OCI-LY7 (cell line): ENCODE results near the gene CCDC91. TPM values are rescaled to one million over a fixed set of nuclear protein-coding genes. Genes with fewer than 3 reads are reported as not detected.

Experiments used
- BruUV-seq: library from RNA; stranded (reverse); fragments of 400-500 nt; replicated peaks from 2 replicates; lab custom pipeline; 2021; lab: Mats Ljungman, UMichigan
- CTCF ChIA-PET: fragments of 300-600 bp; sonication (Branson Sonifier 250); formaldehyde crosslinking; loops from one replicate; lab custom pipeline; 2022; ENCODE audit warnings: antibody characterized with exemption; ENCODE audit not compliant: unreplicated experiment; lab: Charles Lee
- POLR2A ChIA-PET: fragments of 300-600 bp; sonication (Branson Sonifier 250); formaldehyde crosslinking; loops from one replicate; lab custom pipeline; 2022; ENCODE audit warnings: antibody characterized with exemption; lab: Charles Lee
- DNase-seq: peaks from one replicate; pipeline ENCODE4 v3.0.0-alpha.2; 2015; ENCODE audit warnings: low spot score
- H2AFZ ChIP-seq: fragments of 200-600 bp; sonication (generic), shearing (Covaris generic); 2 replicates; pipeline ENCODE4 v1.6.1; 2014; ENCODE audit warnings: mild to moderate bottlenecking, antibody characterized with exemption, low read length, moderate library complexity
- H3K27ac ChIP-seq: fragments of 200-600 bp; sonication (generic); 2 replicates; pipeline ENCODE4 v1.5.1; 2014; ENCODE audit warnings: mixed run types, low read depth, mild to moderate bottlenecking, moderate library complexity, low read length, inconsistent platforms; ENCODE audit not compliant: poor library complexity, severe bottlenecking
- H3K36me3 ChIP-seq: fragments of 200-600 bp; sonication (generic); 2 replicates; pipeline ENCODE4 v1.6.1; 2014; ENCODE audit warnings: mild to moderate bottlenecking, antibody characterized with exemption, low read length, moderate library complexity, mixed read lengths; ENCODE audit not compliant: insufficient read depth
- H3K4me1 ChIP-seq: fragments of 200-600 bp; sonication (generic); 2 replicates; pipeline ENCODE4 v1.5.1; 2014; ENCODE audit warnings: mild to moderate bottlenecking, low read length; ENCODE audit not compliant: insufficient read depth, poor library complexity, severe bottlenecking
- H3K4me2 ChIP-seq: fragments of 200-600 bp; sonication (generic); 2 replicates; pipeline ENCODE4 v1.6.1; 2014; ENCODE audit warnings: mild to moderate bottlenecking, low read length
- H3K4me3 ChIP-seq: fragments of 200-600 bp; sonication (generic); 2 replicates; pipeline ENCODE4 v1.5.1; 2014; ENCODE audit warnings: mild to moderate bottlenecking, low read depth, low read length; ENCODE audit not compliant: poor library complexity, severe bottlenecking
- H3K79me2 ChIP-seq: fragments of 200-600 bp; sonication (generic); 2 replicates; pipeline ENCODE4 v1.6.1; 2016; ENCODE audit warnings: low read depth, mild to moderate bottlenecking, low read length, moderate library complexity, mixed read lengths; ENCODE audit not compliant: insufficient read depth
- H3K9me2 ChIP-seq: fragments of 200-600 bp; sonication (generic); 2 replicates; pipeline ENCODE4 v1.6.1; 2016; ENCODE audit warnings: mild to moderate bottlenecking, low read length, mixed read lengths; ENCODE audit not compliant: insufficient read depth
- H3K9me3 ChIP-seq: fragments of 200-600 bp; sonication (generic); 2 replicates; pipeline ENCODE4 v1.6.1; 2014; ENCODE audit warnings: mild to moderate bottlenecking, mixed run types, low read length, mixed read lengths
- H4K20me1 ChIP-seq: fragments of 200-600 bp; sonication (generic); 2 replicates; pipeline ENCODE4 v1.6.1; 2014; ENCODE audit warnings: mild to moderate bottlenecking, antibody characterized with exemption, low read length, moderate library complexity, mixed read lengths; ENCODE audit not compliant: insufficient read depth
- CTCF ChIP-seq: fragments of 200-600 bp; sonication (generic); conservative IDR thresholded peaks from 2 replicates; pipeline ENCODE4 v1.5.1; 2014; ENCODE audit warnings: mild to moderate bottlenecking, antibody characterized with exemption, low read length, moderate library complexity, mixed read lengths
- EZH2phosphoT487 ChIP-seq: fragments of 200-600 bp; sonication (generic); IDR thresholded peaks from 2 replicates; pipeline ENCODE4 v1.6.1; 2018; ENCODE audit warnings: low read depth, borderline replicate concordance, mild to moderate bottlenecking, mixed run types, antibody characterized with exemption, low read length, moderate library complexity, mixed read lengths
- intact Hi-C: fragments of 100-400 bp; cut with micrococcal nuclease; formaldehyde crosslinking; loops from one replicate; pipeline ENCODE4 v1.10.0; 2022; ENCODE audit not compliant: unreplicated experiment
- total RNA-seq, 2 experiments: library from RNA; depleted of rRNA in 1 of 2; stranded (reverse); fragments of >200 nt in 1 of 2; shearing (Covaris generic) in 1 of 2; gene quantifications; 2 replicates each; pipeline ENCODE4 v1.2.3, GENCODE V29; 2014 to 2022

The CCDC91 gene
- total RNA-seq, 2 experiments from 2014 or later, result 15.8 to 23.8 TPM

GRCh38 chr12:28537474-28537873 is 347.2 kb downstream of the CCDC91 start:
- Histone ChIP-seq H3K79me2 (no peaks in the 10 kb centered on the region), H3K4me3 (no peak overlapping the region), H3K27ac (no peak overlapping the region), H3K36me3 (no peaks in the 10 kb centered on the region), H3K4me2 (no peak overlapping the region), H4K20me1 (no peaks in the 10 kb centered on the region), H3K9me3 (no peaks in the 10 kb centered on the region; the same call in 1 of the 2 replicates), H3K4me1 (no peaks in the 10 kb centered on the region), H3K9me2 (no peaks in the 10 kb centered on the region), H2AFZ (no peak overlapping the region)
- DNase-seq, result no peak
- BruUV-seq, result no TSS peak
- ChIA-PET POLR2A (interaction anchor here (0.7 to 1.7 kb wide), 3 partner anchors 14 to 40 kb away, joined by 3 read pairs; no protein-coding TSS in a partner anchor), CTCF (no interaction called here)
- intact Hi-C loops, result no loop called here
- TF ChIP-seq CTCF (no peak), EZH2phosphoT487 (no peak)

GRCh38 chr12:28539691-28540323 is 349.6 kb downstream of the CCDC91 start:
- Histone ChIP-seq H3K79me2 (no peaks in the 10 kb centered on the region), H2AFZ (no peak overlapping the region), H3K4me1 (no peaks in the 10 kb centered on the region), H3K4me3 (no peak overlapping the region), H3K36me3 (no peaks in the 10 kb centered on the region), H3K9me2 (no peaks in the 10 kb centered on the region), H4K20me1 (no peaks in the 10 kb centered on the region), H3K27ac (no peak overlapping the region), H3K4me2 (no peak overlapping the region), H3K9me3 (no peaks in the 10 kb centered on the region; the same call in 1 of the 2 replicates)
- BruUV-seq, result no TSS peak
- intact Hi-C loops, result no loop called here
- POLR2A ChIA-PET, result no interaction called here
- DNase-seq, result no peak
- TF ChIP-seq CTCF (no peak), EZH2phosphoT487 (no peak)
- CTCF ChIA-PET, result no interaction called here

GRCh38 chr12:28540324-28540714 is 350.1 kb downstream of the CCDC91 start:
- Histone ChIP-seq H3K79me2 (no peaks in the 10 kb centered on the region), H3K9me3 (no peaks in the 10 kb centered on the region; the same call in 1 of the 2 replicates), H3K27ac (no peak overlapping the region), H3K4me3 (no peak overlapping the region), H4K20me1 (no peaks in the 10 kb centered on the region), H3K36me3 (no peaks in the 10 kb centered on the region), H3K4me1 (no peaks in the 10 kb centered on the region), H3K4me2 (no peak overlapping the region), H3K9me2 (no peaks in the 10 kb centered on the region), H2AFZ (no peak overlapping the region)
- no peak for DNase-seq
- ChIA-PET POLR2A (interaction anchor here (0.5 kb wide), 1 partner anchor 915 kb away, joined by 3 read pairs; no protein-coding TSS in a partner anchor), CTCF (no interaction called here)
- intact Hi-C loops, result no loop called here
- BruUV-seq, result no TSS peak
- no peak for TF ChIP-seq CTCF
- TF ChIP-seq EZH2phosphoT487, result no peak
